Stimulated activated naive CD8-positive, alpha-beta T cell treated with anti-CD3 and anti-CD28 coated beads, Interleukin-15, Interleukin-2, amounts not matched to agents 100 ng/mL and 50 ng/mL, for 24 hours (primary cell): ENCODE results near the gene PANX2.
A peak's percentile ranks its signal among the peaks of the same experiment; 100 is the strongest.

Experiments
- H3K27ac Mint-ChIP-seq: one replicate; pipeline ENCODE4 v1.8.0; 2021; ENCODE audit warnings: mild to moderate bottlenecking, mixed read lengths
- H3K27me3 Mint-ChIP-seq: one replicate; pipeline ENCODE4 v1.8.0; 2021; ENCODE audit warnings: mixed read lengths
- H3K36me3 Mint-ChIP-seq: one replicate; pipeline ENCODE4 v1.8.0; 2021; ENCODE audit warnings: low read depth, mixed read lengths
- H3K4me1 Mint-ChIP-seq: one replicate; pipeline ENCODE4 v1.8.0; 2021; ENCODE audit warnings: low read depth, mixed read lengths
- H3K4me3 Mint-ChIP-seq: one replicate; pipeline ENCODE4 v1.8.0; 2021; ENCODE audit warnings: mild to moderate bottlenecking, mixed read lengths
- H3K9me3 Mint-ChIP-seq: one replicate; pipeline ENCODE4 v1.8.0; 2021; ENCODE audit warnings: mixed read lengths

Gene PANX2

GRCh38 chr22:50205781-50206569 lies 35.4 kb downstream of the PANX2 start:
- H3K27ac Mint-ChIP-seq: no peak overlapping the region
- no peaks in the 10 kb centered on the region for H3K27me3 Mint-ChIP-seq
- no peak overlapping the region for H3K4me3 Mint-ChIP-seq
- no peaks in the 10 kb centered on the region for H3K9me3 Mint-ChIP-seq
- H3K4me1 Mint-ChIP-seq: peaks cover 38% of the 10 kb centered on the region
- peaks cover 25% of the 10 kb centered on the region for H3K36me3 Mint-ChIP-seq

- Mint-ChIP-seq H3K27ac (no peak overlapping the region), H3K4me1 (peaks cover 42% of the 10 kb centered on the region), H3K36me3 (peaks cover 29% of the 10 kb centered on the region), H3K9me3 (no peaks in the 10 kb centered on the region), H3K4me3 (no peak overlapping the region), H3K27me3 (no peaks in the 10 kb centered on the region)
Observed at GRCh38 chr22:50206599-50206998, 36.1 kb downstream of the PANX2 start.

- Mint-ChIP-seq H3K36me3 (peaks cover 36% of the 10 kb centered on the region), H3K9me3 (no peaks in the 10 kb centered on the region), H3K4me1 (peaks cover 34% of the 10 kb centered on the region), H3K27me3 (no peaks in the 10 kb centered on the region), H3K27ac (no peak overlapping the region), H3K4me3 (no peak overlapping the region)
Observed at GRCh38 chr22:50207383-50208140, 37.0 kb downstream of the PANX2 start.

- H3K27ac Mint-ChIP-seq: no peak overlapping the region
- H3K36me3 Mint-ChIP-seq: peaks cover 37% of the 10 kb centered on the region
- H3K9me3 Mint-ChIP-seq: no peaks in the 10 kb centered on the region
- H3K4me3 Mint-ChIP-seq: no peak overlapping the region
- H3K27me3 Mint-ChIP-seq: no peaks in the 10 kb centered on the region
- peaks cover 28% of the 10 kb centered on the region for H3K4me1 Mint-ChIP-seq
Observed at GRCh38 chr22:50208430-50208938, 38.0 kb downstream of the PANX2 start.

- Mint-ChIP-seq H3K4me1 (peaks cover 26% of the 10 kb centered on the region), H3K27ac (peak overlapping the region; percentile 80), H3K9me3 (no peaks in the 10 kb centered on the region), H3K27me3 (no peaks in the 10 kb centered on the region), H3K36me3 (peaks cover 37% of the 10 kb centered on the region), H3K4me3 (no peak overlapping the region)
Observed at GRCh38 chr22:50208939-50209892, 38.7 kb downstream of the PANX2 start.

GRCh38 chr22:50209893-50210292 lies 39.4 kb downstream of the PANX2 start:
- Mint-ChIP-seq H3K36me3 (peaks cover 36% of the 10 kb centered on the region), H3K9me3 (no peaks in the 10 kb centered on the region), H3K27ac (peak overlapping the region; percentile 80), H3K4me3 (no peak overlapping the region), H3K4me1 (peaks cover 21% of the 10 kb centered on the region), H3K27me3 (no peaks in the 10 kb centered on the region)

GRCh38 chr22:50210378-50211139 lies 40.0 kb downstream of the PANX2 start:
- Mint-ChIP-seq H3K4me1 (peaks cover 20% of the 10 kb centered on the region), H3K27ac (no peak overlapping the region), H3K4me3 (no peak overlapping the region), H3K27me3 (no peaks in the 10 kb centered on the region), H3K9me3 (no peaks in the 10 kb centered on the region), H3K36me3 (peaks cover 34% of the 10 kb centered on the region)

- no peaks in the 10 kb centered on the region for H3K27me3 Mint-ChIP-seq
- H3K36me3 Mint-ChIP-seq: peaks cover 34% of the 10 kb centered on the region
- no peaks in the 10 kb centered on the region for H3K9me3 Mint-ChIP-seq
- peaks cover 20% of the 10 kb centered on the region for H3K4me1 Mint-ChIP-seq
- no peak overlapping the region for H3K27ac Mint-ChIP-seq
- H3K4me3 Mint-ChIP-seq: no peak overlapping the region
Observed at GRCh38 chr22:50211147-50211546, 40.6 kb downstream of the PANX2 start.

GRCh38 chr22:50213263-50213662 lies 42.7 kb downstream of the PANX2 start:
- H3K9me3 Mint-ChIP-seq: no peaks in the 10 kb centered on the region
- peaks cover 39% of the 10 kb centered on the region for H3K36me3 Mint-ChIP-seq
- H3K27ac Mint-ChIP-seq: no peak overlapping the region
- no peaks in the 10 kb centered on the region for H3K27me3 Mint-ChIP-seq
- H3K4me1 Mint-ChIP-seq: peaks cover 13% of the 10 kb centered on the region
- no peak overlapping the region for H3K4me3 Mint-ChIP-seq

- H3K27me3 Mint-ChIP-seq: no peaks in the 10 kb centered on the region
- peaks cover 34% of the 10 kb centered on the region for H3K36me3 Mint-ChIP-seq
- no peak overlapping the region for H3K27ac Mint-ChIP-seq
- H3K4me3 Mint-ChIP-seq: no peak overlapping the region
- no peaks in the 10 kb centered on the region for H3K9me3 Mint-ChIP-seq
- H3K4me1 Mint-ChIP-seq: peaks cover 8% of the 10 kb centered on the region
Observed at GRCh38 chr22:50215297-50216054, 44.9 kb downstream of the PANX2 start.

- Mint-ChIP-seq H3K27me3 (no peaks in the 10 kb centered on the region), H3K4me3 (no peak overlapping the region), H3K27ac (no peak overlapping the region), H3K4me1 (peaks cover 5% of the 10 kb centered on the region), H3K9me3 (no peaks in the 10 kb centered on the region), H3K36me3 (peaks cover 31% of the 10 kb centered on the region)
Observed at GRCh38 chr22:50216055-50216683, 45.6 kb downstream of the PANX2 start.

GRCh38 chr22:50216684-50217520 lies 46.4 kb downstream of the PANX2 start:
- H3K9me3 Mint-ChIP-seq: no peaks in the 10 kb centered on the region
- no peak overlapping the region for H3K27ac Mint-ChIP-seq
- no peak overlapping the region for H3K4me3 Mint-ChIP-seq
- H3K27me3 Mint-ChIP-seq: no peaks in the 10 kb centered on the region
- peaks cover 3% of the 10 kb centered on the region for H3K4me1 Mint-ChIP-seq
- peaks cover 28% of the 10 kb centered on the region for H3K36me3 Mint-ChIP-seq
